T-helper 2 cell treated with Interferon-gamma antibody and Interleukin-4, amounts not matched to agents 5 μg/mL and 100 μg/mL, for 36 hours (primary cell): ENCODE measurements around the gene EPYC.
"Not testable (repeated sequence)": the region's sequence is repeated elsewhere in the genome, so short reads cannot be mapped to it uniquely, and the experiment has no call there.

ENCODE experiments used
- DNase-seq: peaks from one replicate; pipeline ENCODE4 v3.0.0; 2021; ENCODE audit warnings: low spot score
- H3K27ac Mint-ChIP-seq: one replicate; pipeline ENCODE4 v1.8.0; 2021; ENCODE audit warnings: mild to moderate bottlenecking, mixed read lengths
- H3K27me3 Mint-ChIP-seq: one replicate; pipeline ENCODE4 v1.8.0; 2021; ENCODE audit warnings: low read depth, mixed read lengths
- H3K36me3 Mint-ChIP-seq: one replicate; pipeline ENCODE4 v1.8.0; 2021; ENCODE audit warnings: low read depth, mixed read lengths
- H3K4me1 Mint-ChIP-seq: one replicate; pipeline ENCODE4 v1.8.0; 2021; ENCODE audit warnings: low read depth, mixed read lengths
- H3K4me3 Mint-ChIP-seq: one replicate; pipeline ENCODE4 v1.8.0; 2022; ENCODE audit warnings: mild to moderate bottlenecking, moderate library complexity, mixed read lengths
- H3K9me3 Mint-ChIP-seq: one replicate; pipeline ENCODE4 v1.8.0; 2021; ENCODE audit warnings: mixed read lengths

Gene EPYC

DNA sequence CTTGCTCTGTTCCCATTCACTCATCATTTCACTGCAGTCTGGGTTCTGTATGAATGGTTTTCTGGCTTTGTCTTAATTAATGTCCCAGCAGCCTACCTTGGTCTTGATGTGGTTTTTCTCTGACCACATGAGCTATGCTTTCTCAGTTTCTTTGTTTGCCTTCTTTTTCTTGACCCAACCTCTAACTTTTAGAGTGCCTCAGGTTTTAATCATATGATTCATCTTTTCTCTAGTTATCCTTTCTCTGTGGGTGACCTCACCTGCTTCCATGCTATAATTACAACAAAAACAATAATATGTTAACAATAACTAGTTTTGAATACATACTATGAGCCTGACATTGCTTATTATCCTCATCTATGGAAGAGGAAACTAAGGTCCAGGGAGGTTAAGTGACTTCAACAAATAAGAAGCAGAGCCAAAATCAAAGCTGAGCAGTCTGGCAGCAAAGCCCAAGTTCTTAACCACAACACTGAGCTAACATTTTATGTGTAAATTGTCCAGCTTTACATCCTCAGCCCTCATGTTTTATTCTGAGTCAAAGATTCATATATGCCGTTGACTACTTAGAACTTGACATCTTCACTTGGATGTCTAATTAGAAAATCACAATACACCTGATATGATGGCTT is 4.7 kb upstream of the EPYC start:
- peaks cover 29% of the 10 kb centered on the region for H3K4me1 Mint-ChIP-seq
- no peak overlapping the region for H3K27ac Mint-ChIP-seq
- H3K9me3 Mint-ChIP-seq = no peaks in the 10 kb centered on the region
- peaks cover 30% of the 10 kb centered on the region for H3K27me3 Mint-ChIP-seq
- DNase-seq = no peak
- H3K36me3 Mint-ChIP-seq = no peaks in the 10 kb centered on the region
- H3K4me3 Mint-ChIP-seq = no peak overlapping the region

GRCh38 chr12:91007531-91008290 is 2.9 kb upstream of the EPYC start:
- peak overlapping the region; percentile 63 for H3K4me3 Mint-ChIP-seq
- H3K9me3 Mint-ChIP-seq = no peaks in the 10 kb centered on the region
- H3K27me3 Mint-ChIP-seq = peaks cover 26% of the 10 kb centered on the region
- H3K4me1 Mint-ChIP-seq = peaks cover 29% of the 10 kb centered on the region
- H3K36me3 Mint-ChIP-seq = no peaks in the 10 kb centered on the region
- peak overlapping the region; percentile 63 for H3K27ac Mint-ChIP-seq
- no peak for DNase-seq

DNA sequence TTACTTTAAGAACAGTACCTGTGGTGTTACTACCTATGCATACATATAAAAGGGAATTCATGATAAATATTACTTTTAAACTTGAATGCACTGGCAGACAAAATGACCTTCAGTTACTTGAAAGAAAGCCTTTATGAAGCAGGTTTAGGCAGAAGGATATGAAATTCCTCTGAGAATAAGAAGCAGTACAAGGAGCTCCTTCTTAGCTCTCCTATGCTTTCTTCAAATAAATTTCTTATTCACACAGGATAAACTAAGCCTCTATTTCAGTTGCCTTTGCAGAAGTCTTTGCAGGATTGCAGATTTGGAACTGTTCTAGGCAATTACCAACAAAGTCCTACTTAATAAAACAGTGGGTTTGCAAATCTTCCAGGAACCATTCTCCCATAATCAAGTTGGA is 1.0 kb downstream of the EPYC start:
- no peaks in the 10 kb centered on the region for H3K9me3 Mint-ChIP-seq

GRCh38 chr12:91001306-91001705 is 3.5 kb downstream of the EPYC start:
- Mint-ChIP-seq H3K4me3 (no peak overlapping the region), H3K27ac (no peak overlapping the region), H3K4me1 (no peaks in the 10 kb centered on the region), H3K27me3 (peaks cover 18% of the 10 kb centered on the region), H3K9me3 (no peaks in the 10 kb centered on the region), H3K36me3 (no peaks in the 10 kb centered on the region)
- no peak for DNase-seq

More for the DNA sequence above, 1.0 kb downstream of the EPYC start:
- no peak for DNase-seq
- H3K4me3 Mint-ChIP-seq = no peak overlapping the region
- peaks cover 22% of the 10 kb centered on the region for H3K27me3 Mint-ChIP-seq
- H3K27ac Mint-ChIP-seq = no peak overlapping the region
- H3K4me1 Mint-ChIP-seq = peaks cover 19% of the 10 kb centered on the region
- H3K36me3 Mint-ChIP-seq = no peaks in the 10 kb centered on the region

- H3K9me3 Mint-ChIP-seq = no peaks in the 10 kb centered on the region
- no peak overlapping the region for H3K27ac Mint-ChIP-seq
- peaks cover 11% of the 10 kb centered on the region for H3K27me3 Mint-ChIP-seq
- H3K36me3 Mint-ChIP-seq = no peaks in the 10 kb centered on the region
- no peak for DNase-seq
- H3K4me1 Mint-ChIP-seq = no peaks in the 10 kb centered on the region
- no peak overlapping the region for H3K4me3 Mint-ChIP-seq
Observed at GRCh38 chr12:90999966-91000365, 4.8 kb downstream of the EPYC start.

GRCh38 chr12:90999527-90999926 is 5.2 kb downstream of the EPYC start:
- no peak overlapping the region for H3K27ac Mint-ChIP-seq
- no peaks in the 10 kb centered on the region for H3K9me3 Mint-ChIP-seq
- H3K4me3 Mint-ChIP-seq = no peak overlapping the region
- H3K36me3 Mint-ChIP-seq = no peaks in the 10 kb centered on the region
- H3K27me3 Mint-ChIP-seq = peaks cover 11% of the 10 kb centered on the region
- H3K4me1 Mint-ChIP-seq = no peaks in the 10 kb centered on the region
- DNase-seq = no peak

DNA sequence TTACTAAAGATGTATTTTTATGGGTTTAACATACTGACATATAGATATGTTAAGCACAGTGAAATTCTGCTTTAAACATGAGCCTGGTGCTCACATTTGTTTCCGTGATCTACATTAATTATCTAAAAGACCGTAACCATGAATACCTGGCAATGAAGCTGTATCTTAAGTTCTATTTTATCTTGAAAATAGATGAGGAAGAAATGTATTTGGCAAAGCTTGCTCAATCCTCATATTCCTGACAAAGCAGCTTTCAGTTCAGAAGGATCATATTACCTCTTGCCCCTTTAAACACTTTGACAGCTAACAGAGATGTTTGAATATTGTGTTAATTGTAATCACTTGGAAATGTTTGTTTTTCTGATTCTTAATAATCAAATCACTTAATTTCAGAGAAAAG is 9.8 kb downstream of the EPYC start:
- Mint-ChIP-seq H3K36me3 (no peaks in the 10 kb centered on the region), H3K4me3 (no peak overlapping the region), H3K4me1 (no peaks in the 10 kb centered on the region), H3K27me3 (no peaks in the 10 kb centered on the region), H3K27ac (no peak overlapping the region), H3K9me3 (no peaks in the 10 kb centered on the region)
- no peak for DNase-seq

- Mint-ChIP-seq H3K27me3 (no peaks in the 10 kb centered on the region), H3K9me3 (no peaks in the 10 kb centered on the region), H3K36me3 (no peaks in the 10 kb centered on the region), H3K4me3 (no peak overlapping the region), H3K27ac (no peak overlapping the region), H3K4me1 (no peaks in the 10 kb centered on the region)
- DNase-seq = no peak
Observed at GRCh38 chr12:90991952-90992465, 12.8 kb downstream of the EPYC start.

GRCh38 chr12:90990611-90991010 is 14.2 kb downstream of the EPYC start:
- no peak for DNase-seq
- Mint-ChIP-seq H3K4me1 (no peaks in the 10 kb centered on the region), H3K4me3 (no peak overlapping the region), H3K36me3 (no peaks in the 10 kb centered on the region), H3K27ac (no peak overlapping the region), H3K9me3 (no peaks in the 10 kb centered on the region), H3K27me3 (no peaks in the 10 kb centered on the region)

DNA sequence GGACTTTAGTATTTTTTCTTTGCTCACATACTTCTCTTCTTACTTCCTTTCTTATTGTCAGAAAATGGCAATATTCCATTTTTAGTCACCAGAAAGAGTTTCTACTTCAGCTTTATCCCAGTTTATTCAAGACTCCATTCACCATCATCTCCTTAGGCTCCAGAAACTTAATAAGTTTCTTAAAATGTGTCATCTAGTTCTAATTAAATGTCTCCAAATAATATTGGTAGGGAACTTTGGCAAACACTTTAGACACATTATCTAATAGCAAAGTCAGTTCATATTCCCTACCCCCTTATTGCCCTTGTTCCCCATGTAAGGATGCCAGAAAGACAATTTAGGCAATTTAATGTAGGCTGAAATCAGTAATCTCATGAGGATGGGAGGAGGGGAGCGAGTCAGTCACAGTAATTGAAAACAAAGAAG is 15.1 kb downstream of the EPYC start:
- DNase-seq = no peak
- no peaks in the 10 kb centered on the region for H3K36me3 Mint-ChIP-seq
- no peaks in the 10 kb centered on the region for H3K27me3 Mint-ChIP-seq
- H3K4me1 Mint-ChIP-seq = no peaks in the 10 kb centered on the region
- H3K4me3 Mint-ChIP-seq = no peak overlapping the region
- H3K9me3 Mint-ChIP-seq = no peaks in the 10 kb centered on the region
- no peak overlapping the region for H3K27ac Mint-ChIP-seq

DNA sequence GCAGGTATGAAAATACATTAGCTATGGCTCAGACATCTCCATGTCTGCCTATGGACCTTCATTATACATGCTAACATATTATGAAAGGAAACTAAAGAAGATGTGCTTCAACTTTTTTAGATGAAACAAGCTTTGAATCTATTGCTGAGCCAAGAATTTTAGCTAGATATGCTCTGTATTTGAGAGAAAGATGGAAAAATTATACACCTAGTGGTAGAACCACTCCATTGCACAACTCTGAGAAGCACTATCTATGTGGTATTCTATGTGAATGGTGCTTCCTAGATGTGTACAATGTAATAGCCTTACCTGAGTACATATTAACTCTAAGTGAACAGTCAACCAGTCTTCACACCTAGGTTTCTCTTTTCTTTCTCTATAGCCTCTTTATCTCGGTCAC is 17.3 kb downstream of the EPYC start:
- H3K4me3 Mint-ChIP-seq = no peak overlapping the region
- DNase-seq = no peak
- H3K27ac Mint-ChIP-seq = no peak overlapping the region
- H3K27me3 Mint-ChIP-seq = no peaks in the 10 kb centered on the region
- H3K4me1 Mint-ChIP-seq = no peaks in the 10 kb centered on the region
- no peaks in the 10 kb centered on the region for H3K36me3 Mint-ChIP-seq
- H3K9me3 Mint-ChIP-seq = no peaks in the 10 kb centered on the region

GRCh38 chr12:90987101-90987500 is 17.7 kb downstream of the EPYC start:
- H3K27me3 Mint-ChIP-seq = no peaks in the 10 kb centered on the region
- H3K36me3 Mint-ChIP-seq = no peaks in the 10 kb centered on the region
- H3K4me3 Mint-ChIP-seq = no peak overlapping the region
- H3K27ac Mint-ChIP-seq = no peak overlapping the region
- H3K9me3 Mint-ChIP-seq = no peaks in the 10 kb centered on the region
- H3K4me1 Mint-ChIP-seq = no peaks in the 10 kb centered on the region
- DNase-seq = no peak

DNA sequence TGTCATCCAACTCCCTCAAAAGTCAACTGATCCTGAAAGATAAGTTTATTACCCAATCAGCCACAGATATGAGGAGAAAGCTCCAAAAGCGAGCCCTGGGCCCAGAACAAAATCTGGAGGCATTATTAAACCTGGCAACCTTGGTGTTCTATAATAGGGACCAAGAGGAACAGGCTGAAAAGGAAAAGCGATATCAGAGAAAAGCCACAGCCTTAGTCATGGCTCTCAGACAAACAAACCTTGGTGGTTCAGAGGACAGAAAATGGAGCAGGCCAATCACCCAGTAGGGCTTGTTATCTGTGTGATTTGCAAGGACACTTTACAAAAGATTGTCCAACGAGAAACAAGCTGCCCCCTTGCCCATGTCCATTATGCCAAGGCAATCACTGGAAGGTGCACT is 19.4 kb downstream of the EPYC start:
- not testable (repeated sequence) for H3K4me3 Mint-ChIP-seq, H3K36me3 Mint-ChIP-seq, H3K27ac Mint-ChIP-seq, H3K9me3 Mint-ChIP-seq, H3K27me3 Mint-ChIP-seq, H3K4me1 Mint-ChIP-seq, DNase-seq

DNA sequence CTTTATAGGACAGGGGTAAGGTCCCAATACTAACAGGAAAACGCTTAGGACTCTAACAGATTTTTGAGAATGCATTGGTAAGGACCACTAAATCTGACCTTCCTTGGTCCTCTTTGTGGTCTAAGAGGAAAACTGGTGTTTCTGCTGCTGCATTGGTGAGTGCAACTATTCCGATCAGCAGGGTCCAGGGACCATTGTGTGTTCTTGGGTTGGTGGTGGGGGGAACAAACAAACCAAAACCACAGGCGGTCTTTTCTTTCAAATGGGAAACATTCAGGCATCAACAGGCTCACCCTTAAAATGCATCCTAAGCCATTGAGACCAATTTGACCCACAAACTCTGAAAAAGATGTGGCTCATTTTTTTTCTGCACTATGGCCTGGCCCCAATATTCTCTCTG is 20.7 kb downstream of the EPYC start:
- Mint-ChIP-seq H3K4me1 (no peaks in the 10 kb centered on the region), H3K4me3 (no peak overlapping the region), H3K36me3 (no peaks in the 10 kb centered on the region), H3K27ac (no peak overlapping the region), H3K27me3 (no peaks in the 10 kb centered on the region), H3K9me3 (no peaks in the 10 kb centered on the region)
- DNase-seq = no peak
